Muscle of back (tissue), 11 donors: ENCODE data around the gene COPZ1. TPM values are rescaled to one million over a fixed set of nuclear protein-coding genes. Genes with fewer than 3 reads are reported as not detected.

Source experiments
- DNase-seq, 3 donors: peaks; one replicate each; pipeline versions ENCODE4 v3.0.0 to v3.0.0-alpha.2; 2013
- polyA plus RNA-seq, 10 donors: library from polyadenylated mRNA; unstranded; fragments of 120-200 nt; gene quantifications; one replicate each; pipeline ENCODE4 v1.2.1, GENCODE V29; 2013; ENCODE audit not compliant: insufficient read length in 10 of 10

Gene COPZ1
- polyA plus RNA-seq, 10 donors: 122 to 155 (median 138) TPM

- no peak for DNase-seq
Observed at GRCh38 chr12:54390668-54391551, 66.0 kb downstream of the COPZ1 start.

- no peak for DNase-seq
Observed at GRCh38 chr12:54392485-54393206, 67.7 kb downstream of the COPZ1 start.

DNA sequence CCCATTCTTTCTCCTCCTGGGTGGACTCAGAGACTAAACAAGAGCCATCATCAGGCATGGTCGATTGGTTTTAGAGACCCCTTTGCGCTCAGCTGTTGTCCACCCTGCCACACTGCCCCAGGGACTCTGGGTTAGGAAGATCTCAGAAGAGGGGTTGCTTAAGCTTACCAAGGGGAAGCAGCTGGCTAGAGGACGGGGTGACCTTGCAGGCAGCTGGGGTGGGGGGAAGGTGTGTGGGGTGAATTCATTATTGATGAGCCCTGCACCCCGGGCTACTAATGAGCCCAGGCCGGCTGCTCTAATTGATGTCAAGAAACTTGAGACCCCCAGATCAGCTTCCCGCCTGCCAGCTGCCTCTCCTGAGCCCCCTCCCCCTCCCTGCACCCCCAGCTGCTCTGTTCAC is 68.3 kb downstream of the COPZ1 start:
- no peak for DNase-seq

GRCh38 chr12:54393743-54394142 is 68.8 kb downstream of the COPZ1 start:
- DNase-seq: no peak

DNA sequence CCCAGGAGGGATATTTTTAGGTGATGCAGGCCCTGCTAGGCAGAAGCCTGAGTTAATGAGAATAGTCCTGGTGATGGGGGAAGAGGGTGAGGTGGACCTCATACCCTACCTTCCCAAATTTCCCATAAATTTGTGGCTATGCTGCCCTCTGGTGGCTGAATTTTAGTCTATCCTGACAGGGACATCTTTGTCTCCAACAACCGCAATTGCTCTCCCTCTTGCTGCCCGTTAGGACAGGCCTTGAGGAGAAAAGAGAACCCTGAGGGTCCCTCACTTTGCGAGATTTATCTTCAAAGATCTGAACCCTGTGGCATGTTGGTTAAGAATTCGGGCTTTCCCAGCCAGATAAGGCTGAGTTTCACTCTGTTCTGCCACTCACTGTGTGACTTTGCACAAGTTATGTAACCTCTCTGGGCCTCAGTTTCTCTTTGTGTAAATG is 69.4 kb downstream of the COPZ1 start:
- DNase-seq: peak in 1 of 3 donors; percentile 72

DNA sequence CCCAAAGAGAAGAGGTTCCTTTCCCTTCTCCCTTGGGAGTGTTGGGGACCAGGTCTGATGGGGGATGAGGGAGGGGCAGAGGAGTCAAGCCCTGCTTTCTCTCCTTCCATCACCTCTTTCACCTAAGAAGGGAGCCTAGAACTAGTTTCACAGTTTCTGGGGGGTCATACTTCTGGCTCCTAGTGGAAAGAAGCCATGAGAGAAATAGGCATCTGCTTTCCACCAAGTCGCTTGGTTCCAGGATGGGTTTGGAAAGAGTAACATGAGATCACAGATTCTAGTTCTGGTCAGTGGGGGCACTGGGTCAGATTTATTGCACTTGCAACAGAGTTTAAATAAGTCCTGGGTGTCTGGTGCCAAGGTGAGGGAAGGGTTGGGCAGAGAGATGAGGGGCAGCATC is 70.1 kb downstream of the COPZ1 start:
- DNase-seq: no peak

GRCh38 chr12:54395545-54395944 is 70.6 kb downstream of the COPZ1 start:
- DNase-seq: no peak

DNA sequence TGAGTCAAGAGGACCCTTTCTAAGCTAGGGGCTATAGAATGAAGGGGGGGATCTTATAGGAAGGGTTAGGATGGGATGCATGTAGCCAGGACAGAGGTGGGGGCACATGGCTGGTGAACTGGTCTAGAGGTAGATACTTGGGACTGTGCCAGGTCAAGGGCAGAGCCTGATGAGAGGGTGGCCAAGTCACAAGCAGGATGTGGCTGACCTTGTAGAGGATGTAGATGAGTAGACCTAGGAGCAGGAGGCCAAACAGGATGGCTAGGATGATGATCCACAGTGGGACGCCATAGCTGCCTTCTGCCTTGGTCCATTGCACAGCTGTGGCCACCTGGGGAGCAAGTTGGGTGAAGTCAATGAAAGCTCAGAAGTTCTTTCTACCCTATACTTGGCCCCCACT is 72.2 kb downstream of the COPZ1 start:
- DNase-seq: no peak

GRCh38 chr12:54398218-54398617 is 73.3 kb downstream of the COPZ1 start:
- DNase-seq: no peak

- DNase-seq: peak; percentile 83 to 93 (median 91)
Observed at GRCh38 chr12:54398995-54399793, 74.3 kb downstream of the COPZ1 start.

- no peak for DNase-seq
Observed at GRCh38 chr12:54401119-54401518, 76.2 kb downstream of the COPZ1 start.

Other genes with a start within 250 kb of the COPZ1 start
- gene SMUG1, start 136.1 kb upstream of the COPZ1 start, polyA plus RNA-seq: 10 to 100 TPM; 20.0 to 27.4 (median 23.0) TPM
- 10 to 100 TPM; 59.6 to 91.8 (median 79.7) TPM for gene CBX5, start 45.0 kb upstream of the COPZ1 start, polyA plus RNA-seq
- 1,000 to 10,000 TPM; 1,530 to 2,702 (median 1,962) TPM for gene HNRNPA1, start 44.4 kb upstream of the COPZ1 start, polyA plus RNA-seq
- gene NFE2, start 24.1 kb upstream of the COPZ1 start, polyA plus RNA-seq: 1 to 10 TPM; 1.3 to 5.4 (median 2.6) TPM
- gene GPR84, start 39.4 kb downstream of the COPZ1 start, polyA plus RNA-seq: under 1 TPM in 7 of 10 donors, not detected in 3; 0.08 to 0.42 (median 0.29) TPM
- 10 to 100 TPM; 12.3 to 36.0 (median 17.2) TPM for gene ZNF385A, start 59.6 kb downstream of the COPZ1 start, polyA plus RNA-seq
- 100 to 1,000 TPM in 8 of 10 donors, 10 to 100 TPM in 2; 89.5 to 116 (median 108) TPM for gene ITGA5, start 94.1 kb downstream of the COPZ1 start, polyA plus RNA-seq
- gene GTSF1, start 148.5 kb downstream of the COPZ1 start, polyA plus RNA-seq: 1 to 10 TPM in 1 of 10 donors, under 1 TPM in 3, not detected in 6; 0.24 to 1.6 (median 0.45) TPM
- 1 to 10 TPM; 4.6 to 8.7 (median 5.9) TPM for gene NCKAP1L, start 172.6 kb downstream of the COPZ1 start, polyA plus RNA-seq
- 1 to 10 TPM; 2.8 to 4.8 (median 4.2) TPM for gene PDE1B, start 224.5 kb downstream of the COPZ1 start, polyA plus RNA-seq